Measurements from ENCODE around the gene RABL3.
"Not testable (repeated sequence)": the region's sequence is repeated elsewhere in the genome, so short reads cannot be mapped to it uniquely, and the experiment has no call there.

Gene RABL3

GRCh38 chr3:120742198-120742848, at the start of gene RABL3, which contains the start of gene GTF2E1:
Gene RABL3 (minus strand): TSS chr3:120742516. CDS start chr3:120742507, 9 bp downstream.
Gene GTF2E1 (plus strand): TSS chr3:120742744. CDS start chr3:120750553, 7,809 bp downstream.
- DNase-seq: peak; percentile 96

- no peak for DNase-seq
Measured at GRCh38 chr3:120791913-120792312, 49.6 kb upstream of the RABL3 start.

- DNase-seq: no peak
Measured at GRCh38 chr3:120791010-120791409, 48.7 kb upstream of the RABL3 start.

GRCh38 chr3:120785832-120786231, 43.5 kb upstream of the RABL3 start:
- DNase-seq: not testable (repeated sequence)

- DNase-seq: no peak
Measured at GRCh38 chr3:120780977-120781376, 38.7 kb upstream of the RABL3 start.

GRCh38 chr3:120778776-120779175, 36.5 kb upstream of the RABL3 start:
- DNase-seq: no peak

- no peak for DNase-seq
Measured at GRCh38 chr3:120775411-120775810, 33.1 kb upstream of the RABL3 start.

GRCh38 chr3:120773932-120774331, 31.6 kb upstream of the RABL3 start:
- DNase-seq: no peak

- no peak for DNase-seq
Measured at GRCh38 chr3:120772081-120772480, 29.8 kb upstream of the RABL3 start.

- DNase-seq: no peak
Measured at GRCh38 chr3:120770891-120771290, 28.6 kb upstream of the RABL3 start.

GRCh38 chr3:120769436-120769835, 27.1 kb upstream of the RABL3 start:
- DNase-seq: no peak

GRCh38 chr3:120767106-120767505, 24.8 kb upstream of the RABL3 start:
- DNase-seq: no peak

GRCh38 chr3:120766576-120766975, 24.3 kb upstream of the RABL3 start:
- DNase-seq: no peak

- no peak for DNase-seq
Measured at GRCh38 chr3:120765830-120766493, 23.6 kb upstream of the RABL3 start.

GRCh38 chr3:120764206-120764605, 21.9 kb upstream of the RABL3 start:
- no peak for DNase-seq

GRCh38 chr3:120763601-120764000, 21.3 kb upstream of the RABL3 start:
- DNase-seq: no peak

GRCh38 chr3:120762615-120763014, 20.3 kb upstream of the RABL3 start:
- no peak for DNase-seq

GRCh38 chr3:120758551-120758950, 16.2 kb upstream of the RABL3 start:
- DNase-seq: not testable (repeated sequence)

- no peak for DNase-seq
Measured at GRCh38 chr3:120756061-120756460, 13.7 kb upstream of the RABL3 start.

GRCh38 chr3:120753810-120754209, 11.5 kb upstream of the RABL3 start:
- DNase-seq: no peak

GRCh38 chr3:120752865-120753264, 10.5 kb upstream of the RABL3 start:
- no peak for DNase-seq

GRCh38 chr3:120752230-120752629, 9.9 kb upstream of the RABL3 start:
- DNase-seq: no peak

GRCh38 chr3:120749843-120750242, 7.5 kb upstream of the RABL3 start:
- DNase-seq: no peak

GRCh38 chr3:120745466-120745865, 3.1 kb upstream of the RABL3 start:
- no peak for DNase-seq

Measured in NCI-H748 treated with DMSO at 0.1 percent for 48 hours (cell line).